ENCODE measurements around the gene ZKSCAN4.

The ZKSCAN4 gene

DNA sequence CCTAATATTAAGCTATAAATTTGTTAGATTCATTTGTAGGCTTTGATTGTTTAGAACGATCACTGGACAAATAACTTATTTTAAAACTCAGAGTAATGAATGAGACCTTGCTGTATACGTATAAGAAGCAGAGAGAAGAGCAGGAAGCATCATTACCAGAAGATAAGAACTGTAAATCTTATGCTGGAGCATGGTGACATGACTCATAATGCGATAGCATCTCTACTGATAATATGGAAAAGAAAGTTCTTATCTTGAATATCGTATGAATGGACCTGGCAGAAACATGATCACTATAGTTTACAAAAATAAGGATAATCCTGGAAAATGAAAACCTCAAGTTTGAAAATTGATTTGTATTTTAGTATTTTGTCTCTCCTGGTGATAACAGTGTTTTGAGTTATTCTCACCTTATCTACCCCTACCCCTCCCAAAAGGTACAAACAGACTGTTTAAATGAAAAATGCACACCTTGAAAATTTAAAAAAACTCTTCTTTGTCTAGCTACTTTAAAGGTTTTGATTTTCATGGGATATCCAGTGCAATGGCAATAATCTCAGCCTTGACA is 12.8 kb upstream of the ZKSCAN4 start:
- TF ChIP-seq, protein P1, sequence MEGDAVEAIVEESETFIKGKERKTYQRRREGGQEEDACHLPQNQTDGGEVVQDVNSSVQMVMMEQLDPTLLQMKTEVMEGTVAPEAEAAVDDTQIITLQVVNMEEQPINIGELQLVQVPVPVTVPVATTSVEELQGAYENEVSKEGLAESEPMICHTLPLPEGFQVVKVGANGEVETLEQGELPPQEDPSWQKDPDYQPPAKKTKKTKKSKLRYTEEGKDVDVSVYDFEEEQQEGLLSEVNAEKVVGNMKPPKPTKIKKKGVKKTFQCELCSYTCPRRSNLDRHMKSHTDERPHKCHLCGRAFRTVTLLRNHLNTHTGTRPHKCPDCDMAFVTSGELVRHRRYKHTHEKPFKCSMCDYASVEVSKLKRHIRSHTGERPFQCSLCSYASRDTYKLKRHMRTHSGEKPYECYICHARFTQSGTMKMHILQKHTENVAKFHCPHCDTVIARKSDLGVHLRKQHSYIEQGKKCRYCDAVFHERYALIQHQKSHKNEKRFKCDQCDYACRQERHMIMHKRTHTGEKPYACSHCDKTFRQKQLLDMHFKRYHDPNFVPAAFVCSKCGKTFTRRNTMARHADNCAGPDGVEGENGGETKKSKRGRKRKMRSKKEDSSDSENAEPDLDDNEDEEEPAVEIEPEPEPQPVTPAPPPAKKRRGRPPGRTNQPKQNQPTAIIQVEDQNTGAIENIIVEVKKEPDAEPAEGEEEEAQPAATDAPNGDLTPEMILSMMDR (conservative IDR thresholded peaks at IDR 0.05; ENCODE audit: low read length), result no peak
- no peak for DNase-seq (ENCODE audit: low read depth)
- H3K4me3 ChIP-seq (ENCODE audit: low read length), result no peak overlapping the region

DNA sequence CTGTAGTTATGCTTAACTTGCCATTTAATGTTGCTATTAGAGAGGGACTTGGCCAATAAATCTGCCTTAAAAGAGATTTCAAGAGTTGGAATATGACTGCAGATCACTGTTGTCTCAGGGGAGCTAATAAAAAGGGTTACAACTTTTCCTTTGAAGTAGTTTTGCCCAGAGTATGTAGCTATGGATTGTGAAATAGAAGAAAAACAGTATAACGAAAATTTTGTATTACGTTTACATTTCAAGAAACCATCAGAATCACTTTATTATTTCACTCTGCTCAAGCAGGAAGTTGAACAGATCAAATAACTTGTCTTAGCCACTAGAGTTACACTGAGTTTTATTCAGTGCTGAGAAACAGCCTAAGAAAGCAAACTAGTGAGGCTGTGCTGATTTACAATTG is 11.9 kb upstream of the ZKSCAN4 start:
- no peak overlapping the region for H3K4me3 ChIP-seq (ENCODE audit: low read length)
- TF ChIP-seq, protein P1 (conservative IDR thresholded peaks at IDR 0.05; ENCODE audit: low read length), result no peak
- DNase-seq (ENCODE audit: low read depth), result no peak

DNA sequence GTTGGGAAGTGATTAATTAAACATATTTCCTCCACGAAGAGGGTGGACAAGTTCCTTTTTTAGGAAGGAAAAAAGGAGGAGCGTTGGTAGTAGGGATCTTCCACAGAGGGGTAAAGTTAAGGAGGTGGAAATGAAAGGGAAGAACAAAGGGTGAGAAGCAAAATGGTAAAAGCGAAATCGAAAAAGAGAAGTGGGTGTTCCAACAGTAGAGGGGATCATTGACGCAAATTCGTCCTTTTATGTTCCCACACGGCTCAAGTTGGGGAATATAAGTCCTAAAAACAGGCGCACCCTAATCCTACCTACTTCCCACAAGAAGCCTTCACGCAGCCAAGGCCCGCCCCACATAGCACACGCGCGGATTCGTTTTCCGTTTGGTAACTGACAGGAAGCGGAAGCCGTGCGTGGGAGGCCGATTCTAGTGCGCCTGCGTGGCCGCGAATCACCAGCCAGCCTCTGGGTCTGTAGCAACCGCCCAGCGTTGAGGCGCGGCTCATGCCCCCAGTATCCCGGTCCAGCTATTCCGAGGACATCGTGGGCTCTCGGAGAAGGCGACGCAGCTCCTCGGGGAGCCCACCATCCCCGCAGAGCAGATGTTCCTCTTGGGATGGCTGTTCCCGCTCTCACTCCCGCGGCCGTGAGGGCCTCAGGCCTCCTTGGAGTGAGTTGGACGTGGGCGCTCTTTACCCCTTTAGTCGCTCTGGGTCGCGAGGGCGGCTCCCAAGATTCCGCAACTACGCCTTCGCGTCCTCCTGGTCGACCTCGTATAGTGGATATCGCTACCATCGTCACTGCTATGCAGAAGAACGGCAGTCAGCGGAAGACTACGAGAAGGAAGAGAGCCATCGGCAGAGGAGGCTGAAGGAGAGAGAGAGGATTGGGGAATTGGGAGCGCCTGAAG is 7.1 kb upstream of the ZKSCAN4 start, which contains the start of gene NKAPL:
NKAPL (plus strand) TSS at position 421 of the 901 bp plus-strand sequence; CDS start at position 496, 75 bp downstream.
- DNase-seq (ENCODE audit: low read depth), result peak; percentile 66
- TF ChIP-seq, protein P1 (conservative IDR thresholded peaks at IDR 0.05; ENCODE audit: low read length), result no peak

DNA sequence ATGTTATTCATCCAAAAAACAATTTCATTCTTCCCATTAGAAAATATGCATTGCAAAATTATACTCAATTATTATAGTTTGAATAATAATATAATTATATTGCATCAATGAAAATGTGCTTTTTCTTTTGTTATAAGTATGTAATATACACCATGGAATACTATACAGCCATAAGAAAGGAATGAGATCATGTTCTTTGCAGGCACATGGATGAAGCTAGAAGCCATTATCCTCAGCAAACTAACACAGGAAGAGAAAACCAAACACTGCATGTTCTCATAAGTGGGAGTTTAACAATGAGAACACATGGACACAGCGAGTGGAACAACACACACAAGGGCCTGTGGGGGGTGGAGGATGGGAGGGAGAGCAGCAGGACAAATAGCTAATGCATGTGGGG is 5.0 kb upstream of the ZKSCAN4 start:
- TF ChIP-seq, protein P1 (conservative IDR thresholded peaks at IDR 0.05; ENCODE audit: low read length), result no peak
- no peak overlapping the region for H3K4me3 ChIP-seq (ENCODE audit: low read length)
- no peak for DNase-seq (ENCODE audit: low read depth)

More for the DNA sequence above, 7.1 kb upstream of the ZKSCAN4 start, which contains the start of gene NKAPL:
- H3K4me3 ChIP-seq (ENCODE audit: low read length), result peak within 1 kb of the TSS; percentile 50

DNA sequence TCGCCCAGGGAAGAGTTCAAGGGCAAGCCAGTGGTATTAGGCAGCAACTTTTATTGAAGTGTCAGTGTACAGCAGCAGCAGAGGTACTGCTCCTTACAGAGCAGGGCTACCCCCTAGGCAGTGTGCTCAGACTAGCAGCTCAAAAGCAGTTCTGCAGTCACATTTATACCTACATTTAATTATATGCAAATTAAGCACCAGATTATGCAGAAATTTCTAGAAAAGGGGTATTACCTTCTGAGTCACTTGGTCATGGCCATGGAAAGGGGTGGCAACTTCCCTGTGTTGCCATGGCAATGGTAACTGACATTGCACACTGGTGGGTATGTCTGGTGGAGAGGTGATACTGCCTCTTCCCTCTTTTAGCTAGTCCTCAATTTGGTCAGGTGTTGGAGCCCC is 2.1 kb upstream of the ZKSCAN4 start:
- no peak for DNase-seq (ENCODE audit: low read depth)
- no peak overlapping the region for H3K4me3 ChIP-seq (ENCODE audit: low read length)
- TF ChIP-seq, protein P1 (conservative IDR thresholded peaks at IDR 0.05; ENCODE audit: low read length), result no peak

DNA sequence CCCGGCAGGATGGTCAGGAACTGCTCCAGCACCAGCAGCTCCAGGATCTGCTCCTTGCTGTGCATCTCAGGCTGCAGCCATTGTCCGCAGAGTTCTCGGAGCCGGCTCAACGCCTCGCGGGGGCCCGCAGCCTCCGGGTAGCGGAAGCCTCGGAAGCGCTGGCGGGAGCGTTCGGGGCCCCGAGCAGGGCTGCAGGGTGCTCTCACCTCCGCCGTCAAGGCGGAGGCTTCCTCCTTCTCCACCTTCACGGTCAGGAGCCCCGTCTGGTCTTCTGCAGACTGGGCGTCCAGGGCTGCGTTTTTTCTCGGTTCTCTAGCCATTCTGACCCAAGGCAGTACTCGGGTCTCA is 434 bp downstream of the ZKSCAN4 start:
- H3K4me3 ChIP-seq (ENCODE audit: low read length), result peak overlapping the region; percentile 96
- no peak for DNase-seq (ENCODE audit: low read depth)
- TF ChIP-seq, protein P1 (conservative IDR thresholded peaks at IDR 0.05; ENCODE audit: low read length), result no peak

DNA sequence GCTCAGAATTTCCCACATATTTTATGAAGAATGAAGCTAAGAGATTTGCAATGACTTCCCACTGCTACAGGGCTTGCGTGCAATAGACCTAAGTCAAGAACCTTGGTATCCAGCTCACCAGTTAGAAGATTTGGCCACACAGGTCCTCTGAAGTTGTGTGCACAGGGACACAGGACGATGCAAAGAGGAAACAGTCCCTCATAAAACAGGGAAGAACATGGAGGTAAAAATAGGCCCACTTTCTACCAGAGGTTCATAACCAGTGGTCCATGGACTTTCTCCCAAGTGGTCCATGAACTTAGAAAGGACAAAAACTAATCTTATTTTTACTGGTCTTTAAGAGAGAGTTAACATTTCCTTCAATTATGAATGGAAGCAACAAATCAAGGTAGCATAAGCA is 1.3 kb downstream of the ZKSCAN4 start:
- no peak for DNase-seq (ENCODE audit: low read depth)
- TF ChIP-seq, protein P1 (conservative IDR thresholded peaks at IDR 0.05; ENCODE audit: low read length), result no peak
- H3K4me3 ChIP-seq (ENCODE audit: low read length), result peak overlapping the region; percentile 96

All from AG10803 (cell line).